GM13977 (cell line): ENCODE data around the gene SLC8A1.

ENCODE experiments used
- DNase-seq: peaks from one replicate; pipeline ENCODE4 v3.0.0; 2012; ENCODE audit warnings: low spot score
- CTCF ChIP-seq: IDR thresholded peaks from 2 replicates; pipeline ENCODE4 v1.5.1; 2012; ENCODE audit warnings: mild to moderate bottlenecking, control low read depth; ENCODE audit not compliant: insufficient read depth; ENCODE audit errors: extremely low read depth, missing control alignments
- in situ Hi-C: fragments of 300-500 bp; cut with MboI; formaldehyde crosslinking; loops from one replicate; pipeline ENCODE4 v1.12.0; 2022; ENCODE audit warnings: low sequenced_read_pairs, low pct_unique_long_range_greater_than_20kb, mixed read lengths, inconsistent platforms; ENCODE audit not compliant: unreplicated experiment

The SLC8A1 gene

GRCh38 chr2:40108851-40109250 lies 343.0 kb downstream of the SLC8A1 start:
- in situ Hi-C loops: no loop called here
- TF ChIP-seq CTCF: no peak
- no peak for DNase-seq

DNA sequence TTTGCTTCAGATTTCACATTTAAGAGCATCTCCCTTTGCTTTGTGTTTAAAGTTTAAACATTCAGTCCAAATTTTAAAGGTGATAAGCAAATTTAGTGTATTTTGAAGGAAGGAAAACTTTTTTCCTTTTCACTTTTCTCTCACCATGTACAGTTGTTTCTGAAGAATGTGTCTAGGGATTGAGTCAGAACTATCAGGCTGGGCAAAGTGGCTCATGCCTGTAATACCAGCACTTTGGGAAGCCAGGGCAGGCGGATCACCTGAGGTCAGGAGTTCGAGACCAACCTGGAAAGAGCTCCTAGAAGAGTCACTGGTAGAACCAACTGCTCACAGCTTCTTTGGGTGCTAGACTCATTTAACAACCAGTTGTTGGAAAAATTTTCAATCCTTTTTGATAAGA lies 345.8 kb downstream of the SLC8A1 start:
- in situ Hi-C loops: no loop called here
- DNase-seq: no peak
- no peak for TF ChIP-seq CTCF

- DNase-seq: no peak
- in situ Hi-C loops: no loop called here
- no peak for TF ChIP-seq CTCF
These were observed 346.3 kb downstream of the SLC8A1 start for GRCh38 chr2:40105593-40105992.

DNA sequence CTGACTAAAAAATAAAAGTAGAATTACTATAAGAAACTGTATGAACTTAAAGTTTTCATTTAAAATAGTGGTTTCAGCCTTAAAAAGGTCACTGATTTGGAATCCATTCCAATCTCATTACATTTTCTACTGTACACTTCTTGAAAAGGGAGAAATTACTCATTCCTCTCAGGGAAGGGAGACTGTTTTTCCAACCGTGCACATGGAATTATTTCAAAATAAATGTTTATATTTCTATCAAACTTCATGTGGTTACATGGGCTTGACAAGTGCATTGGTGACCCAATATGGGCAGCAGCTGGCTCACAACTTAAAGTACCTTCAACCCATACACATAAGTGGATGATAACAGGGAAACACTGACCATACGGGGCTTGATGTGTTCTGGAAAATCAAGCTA lies 348.3 kb downstream of the SLC8A1 start:
- TF ChIP-seq CTCF: no peak
- DNase-seq: no peak
- in situ Hi-C loops: no loop called here

GRCh38 chr2:40103163-40103562 lies 348.7 kb downstream of the SLC8A1 start:
- in situ Hi-C loops: no loop called here
- TF ChIP-seq CTCF: no peak
- DNase-seq: no peak

GRCh38 chr2:40102447-40102846 lies 349.4 kb downstream of the SLC8A1 start:
- TF ChIP-seq CTCF: no peak
- in situ Hi-C loops: no loop called here
- no peak for DNase-seq

DNA sequence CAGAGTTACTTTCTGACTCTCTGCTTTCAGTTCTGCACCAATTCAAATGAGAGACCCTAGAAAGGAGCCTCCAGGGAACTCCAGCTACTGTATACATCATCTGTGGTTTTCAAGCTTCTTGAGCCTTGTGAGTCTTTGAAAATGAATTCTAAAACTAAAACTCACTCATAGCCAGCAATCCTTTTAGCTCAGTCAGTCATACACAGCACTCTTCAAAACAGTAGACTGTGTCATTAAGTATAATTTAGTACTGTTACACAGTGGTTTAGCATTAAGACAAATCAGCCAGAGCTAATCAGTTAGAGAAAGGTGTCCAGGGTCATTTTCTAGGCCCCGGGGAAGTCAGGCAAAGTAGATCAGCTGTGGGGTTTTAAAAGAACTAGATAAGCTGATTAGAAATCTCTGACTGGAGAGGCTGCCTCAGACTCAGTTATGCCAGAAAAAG lies 350.7 kb downstream of the SLC8A1 start:
- in situ Hi-C loops: no loop called here
- TF ChIP-seq CTCF: no peak
- no peak for DNase-seq
